ENCODE measurements around the gene ZNF581.

GRCh38 chr19:55621205-55621672, 22.2 kb upstream of the ZNF581 start:
- TF ChIP-seq EZH2 (IDR thresholded peaks at IDR 0.05; ENCODE audit: borderline replicate concordance, insufficient read depth, low read length, poor library complexity, severe bottlenecking) (no peak), SMC3 (conservative IDR thresholded peaks at IDR 0.05; ENCODE audit: poor library complexity) (no peak), TAF1 (IDR thresholded peaks at IDR 0.05; ENCODE audit: low read depth) (no peak), EP300 (conservative IDR thresholded peaks at IDR 0.05; ENCODE audit: poor library complexity, severe bottlenecking) (no peak), REST (IDR thresholded peaks at IDR 0.05; ENCODE audit: borderline replicate concordance) (no peak), POLR2AphosphoS5 (IDR thresholded peaks at IDR 0.05) (no peak), RAD21 (conservative IDR thresholded peaks at IDR 0.05) (no peak), MXI1 (conservative IDR thresholded peaks at IDR 0.05; ENCODE audit: poor library complexity, severe bottlenecking) (no peak)
- TF ChIP-seq, protein P1, sequence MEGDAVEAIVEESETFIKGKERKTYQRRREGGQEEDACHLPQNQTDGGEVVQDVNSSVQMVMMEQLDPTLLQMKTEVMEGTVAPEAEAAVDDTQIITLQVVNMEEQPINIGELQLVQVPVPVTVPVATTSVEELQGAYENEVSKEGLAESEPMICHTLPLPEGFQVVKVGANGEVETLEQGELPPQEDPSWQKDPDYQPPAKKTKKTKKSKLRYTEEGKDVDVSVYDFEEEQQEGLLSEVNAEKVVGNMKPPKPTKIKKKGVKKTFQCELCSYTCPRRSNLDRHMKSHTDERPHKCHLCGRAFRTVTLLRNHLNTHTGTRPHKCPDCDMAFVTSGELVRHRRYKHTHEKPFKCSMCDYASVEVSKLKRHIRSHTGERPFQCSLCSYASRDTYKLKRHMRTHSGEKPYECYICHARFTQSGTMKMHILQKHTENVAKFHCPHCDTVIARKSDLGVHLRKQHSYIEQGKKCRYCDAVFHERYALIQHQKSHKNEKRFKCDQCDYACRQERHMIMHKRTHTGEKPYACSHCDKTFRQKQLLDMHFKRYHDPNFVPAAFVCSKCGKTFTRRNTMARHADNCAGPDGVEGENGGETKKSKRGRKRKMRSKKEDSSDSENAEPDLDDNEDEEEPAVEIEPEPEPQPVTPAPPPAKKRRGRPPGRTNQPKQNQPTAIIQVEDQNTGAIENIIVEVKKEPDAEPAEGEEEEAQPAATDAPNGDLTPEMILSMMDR (IDR thresholded peaks at IDR 0.05; ENCODE audit: poor library complexity, severe bottlenecking), result no peak
